Activated naive CD8-positive, alpha-beta T cell treated with anti-CD3 and anti-CD28 coated beads for 36 hours (primary cell): ENCODE results near the gene SIL1. TPM values are rescaled to one million over a fixed set of nuclear protein-coding genes. Genes with fewer than 3 reads are reported as not detected.
A peak's percentile ranks its signal among the peaks of the same experiment; 100 is the strongest.
"Not testable (repeated sequence)": the region's sequence is repeated elsewhere in the genome, so short reads cannot be mapped to it uniquely, and the experiment has no call there.

Source experiments
- DNase-seq: peaks from one replicate; pipeline ENCODE4 v3.0.0; 2021
- H3K27ac Mint-ChIP-seq: one replicate; pipeline ENCODE4 v1.8.0; 2022; ENCODE audit warnings: mild to moderate bottlenecking, moderate library complexity, mixed read lengths
- H3K27me3 Mint-ChIP-seq: one replicate; pipeline ENCODE4 v1.8.0; 2022; ENCODE audit warnings: mild to moderate bottlenecking, mixed read lengths
- H3K36me3 Mint-ChIP-seq: one replicate; pipeline ENCODE4 v1.8.0; 2021; ENCODE audit warnings: mild to moderate bottlenecking, mixed read lengths
- H3K4me1 Mint-ChIP-seq: one replicate; pipeline ENCODE4 v1.8.0; 2021; ENCODE audit warnings: mixed read lengths
- H3K4me3 Mint-ChIP-seq: one replicate; pipeline ENCODE4 v1.8.0; 2022; ENCODE audit warnings: mild to moderate bottlenecking, moderate library complexity, mixed read lengths
- H3K9me3 Mint-ChIP-seq: one replicate; pipeline ENCODE4 v1.8.0; 2022; ENCODE audit warnings: mixed read lengths
- total RNA-seq, 2 experiments: library from RNA; stranded (reverse); gene quantifications; one replicate each; pipeline ENCODE4 v1.2.3, GENCODE V29; 2021

The SIL1 gene
- total RNA-seq, 2 experiments from 2014 or later, result 19.8 to 21.4 TPM

DNA sequence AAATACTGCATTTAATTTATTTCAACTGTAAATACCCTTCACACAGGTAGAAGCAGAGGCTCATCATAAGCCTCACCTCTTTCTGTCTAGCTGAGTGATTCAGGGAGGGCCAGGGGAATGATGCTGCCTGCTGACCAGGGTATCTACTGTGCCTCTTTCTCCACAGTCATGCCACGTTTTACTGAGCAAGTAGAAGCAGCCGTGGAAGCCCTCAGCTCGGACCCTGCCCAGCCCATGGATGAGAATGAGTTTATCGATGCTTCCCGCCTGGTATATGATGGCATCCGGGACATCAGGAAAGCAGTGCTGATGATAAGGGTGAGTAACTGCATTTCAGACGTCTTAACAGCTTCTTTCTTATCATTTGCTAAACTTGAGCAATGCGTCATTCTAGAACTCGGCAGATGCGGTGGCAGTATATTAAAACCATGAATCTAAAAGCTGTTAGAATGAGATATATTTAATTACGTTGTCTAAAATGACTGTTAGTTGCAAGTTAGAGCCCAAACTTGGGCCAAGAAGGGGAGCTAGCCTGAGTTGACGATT, 273.0 kb downstream of the SIL1 start:
- peaks cover 4% of the 10 kb centered on the region for H3K36me3 Mint-ChIP-seq
- DNase-seq, result no peak
- no peaks in the 10 kb centered on the region for H3K27me3 Mint-ChIP-seq
- no peaks in the 10 kb centered on the region for H3K4me1 Mint-ChIP-seq
- H3K4me3 Mint-ChIP-seq, result no peak overlapping the region
- no peaks in the 10 kb centered on the region for H3K9me3 Mint-ChIP-seq
- no peak overlapping the region for H3K27ac Mint-ChIP-seq

GRCh38 chr5:138922494-138922893, 275.7 kb downstream of the SIL1 start:
- Mint-ChIP-seq H3K27ac (no peak overlapping the region), H3K27me3 (no peaks in the 10 kb centered on the region), H3K4me3 (no peak overlapping the region), H3K36me3 (peaks cover 4% of the 10 kb centered on the region), H3K4me1 (no peaks in the 10 kb centered on the region), H3K9me3 (no peaks in the 10 kb centered on the region)
- no peak for DNase-seq

- H3K4me3 Mint-ChIP-seq, H3K9me3 Mint-ChIP-seq, H3K27me3 Mint-ChIP-seq, H3K27ac Mint-ChIP-seq, H3K36me3 Mint-ChIP-seq, H3K4me1 Mint-ChIP-seq, DNase-seq: not testable (repeated sequence)
These were observed 276.8 kb downstream of the SIL1 start for GRCh38 chr5:138921362-138921761.

GRCh38 chr5:138920181-138920580, 278.0 kb downstream of the SIL1 start:
- no peak overlapping the region for H3K27ac Mint-ChIP-seq
- DNase-seq, result no peak
- H3K4me1 Mint-ChIP-seq, result no peaks in the 10 kb centered on the region
- H3K27me3 Mint-ChIP-seq, result no peaks in the 10 kb centered on the region
- no peak overlapping the region for H3K4me3 Mint-ChIP-seq
- no peaks in the 10 kb centered on the region for H3K9me3 Mint-ChIP-seq
- H3K36me3 Mint-ChIP-seq, result peaks cover 3% of the 10 kb centered on the region

DNA sequence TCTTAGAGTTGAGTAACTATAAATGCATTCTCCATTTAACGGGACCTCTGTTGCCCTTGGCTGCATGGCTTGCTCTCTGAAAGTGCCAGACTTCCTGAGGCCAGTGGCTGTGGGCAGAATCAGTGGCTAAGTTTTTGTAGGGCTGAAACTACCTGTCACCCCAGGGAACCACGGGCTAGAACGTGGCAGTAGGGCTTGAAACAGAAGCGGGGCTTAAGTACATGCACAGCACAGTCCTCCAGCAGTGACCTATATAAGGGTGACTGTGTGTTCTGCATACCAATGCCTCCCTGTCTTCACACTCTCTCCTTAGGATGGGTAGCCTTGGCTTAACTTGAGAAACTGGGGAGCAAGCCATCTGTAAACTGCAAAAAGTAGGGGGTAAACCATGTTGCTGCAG, 279.5 kb downstream of the SIL1 start:
- Mint-ChIP-seq H3K36me3 (no peaks in the 10 kb centered on the region), H3K27me3 (no peaks in the 10 kb centered on the region), H3K27ac (no peak overlapping the region), H3K9me3 (no peaks in the 10 kb centered on the region), H3K4me3 (no peak overlapping the region), H3K4me1 (no peaks in the 10 kb centered on the region)
- no peak for DNase-seq

GRCh38 chr5:138914338-138914737, 283.8 kb downstream of the SIL1 start:
- Mint-ChIP-seq H3K27ac (no peak overlapping the region), H3K4me3 (no peak overlapping the region), H3K36me3 (no peaks in the 10 kb centered on the region), H3K4me1 (no peaks in the 10 kb centered on the region), H3K9me3 (no peaks in the 10 kb centered on the region), H3K27me3 (no peaks in the 10 kb centered on the region)
- DNase-seq, result no peak

GRCh38 chr5:138913773-138914172, 284.4 kb downstream of the SIL1 start:
- Mint-ChIP-seq H3K4me1 (no peaks in the 10 kb centered on the region), H3K27ac (no peak overlapping the region), H3K36me3 (no peaks in the 10 kb centered on the region), H3K27me3 (no peaks in the 10 kb centered on the region), H3K9me3 (no peaks in the 10 kb centered on the region), H3K4me3 (no peak overlapping the region)
- no peak for DNase-seq

DNA sequence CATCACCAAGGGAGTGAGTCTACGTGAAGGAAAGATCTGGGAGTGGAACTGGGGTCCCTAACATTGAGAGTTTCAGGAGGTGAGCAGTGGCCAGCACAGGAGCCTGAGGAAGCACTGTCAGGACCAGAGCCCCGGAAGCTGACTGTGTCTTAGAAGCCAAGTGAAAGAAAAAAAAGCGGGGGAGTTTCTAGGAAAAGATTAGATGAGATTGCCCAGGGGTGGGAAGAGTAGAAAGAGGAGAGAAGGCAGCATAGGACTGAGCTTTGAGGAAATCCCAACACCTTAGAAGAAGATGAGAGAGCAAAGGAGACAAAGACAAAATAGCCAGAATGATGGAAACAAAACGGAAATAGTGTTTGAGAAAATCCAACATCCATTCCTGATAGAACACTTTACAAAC, 286.1 kb downstream of the SIL1 start:
- no peaks in the 10 kb centered on the region for H3K36me3 Mint-ChIP-seq
- no peaks in the 10 kb centered on the region for H3K27me3 Mint-ChIP-seq
- H3K9me3 Mint-ChIP-seq, result no peaks in the 10 kb centered on the region
- H3K4me1 Mint-ChIP-seq, result no peaks in the 10 kb centered on the region
- no peak overlapping the region for H3K27ac Mint-ChIP-seq
- H3K4me3 Mint-ChIP-seq, result no peak overlapping the region
- DNase-seq, result no peak

DNA sequence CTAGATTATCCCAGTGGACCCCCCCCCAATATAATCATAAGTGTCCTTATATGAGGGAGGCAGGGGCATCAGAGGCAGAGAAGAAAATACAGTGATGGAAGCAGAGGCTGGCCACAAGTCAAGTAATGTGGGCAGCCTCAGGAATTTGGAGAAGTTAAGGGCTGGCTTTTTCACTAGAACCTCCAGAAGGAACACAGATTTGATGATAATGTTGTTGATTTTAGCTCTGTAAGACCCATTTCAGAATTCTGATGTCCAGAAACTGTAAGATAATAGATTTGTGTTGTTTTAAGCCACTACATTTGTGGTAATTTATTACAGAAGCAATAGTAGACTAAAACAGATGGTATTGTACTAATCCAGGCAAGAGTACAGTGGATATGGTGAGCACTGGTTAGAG, 286.7 kb downstream of the SIL1 start:
- Mint-ChIP-seq H3K27me3 (no peaks in the 10 kb centered on the region), H3K4me3 (no peak overlapping the region), H3K4me1 (no peaks in the 10 kb centered on the region), H3K27ac (no peak overlapping the region), H3K9me3 (no peaks in the 10 kb centered on the region), H3K36me3 (no peaks in the 10 kb centered on the region)
- DNase-seq, result no peak

GRCh38 chr5:138910546-138911185, 287.5 kb downstream of the SIL1 start:
- Mint-ChIP-seq H3K27ac (no peak overlapping the region), H3K4me3 (no peak overlapping the region), H3K27me3 (no peaks in the 10 kb centered on the region), H3K9me3 (no peaks in the 10 kb centered on the region), H3K4me1 (no peaks in the 10 kb centered on the region), H3K36me3 (no peaks in the 10 kb centered on the region)
- DNase-seq, result no peak

GRCh38 chr5:138909734-138910133, 288.4 kb downstream of the SIL1 start:
- no peak for DNase-seq
- Mint-ChIP-seq H3K4me1 (no peaks in the 10 kb centered on the region), H3K27me3 (no peaks in the 10 kb centered on the region)

GRCh38 chr5:138905541-138905940, 292.6 kb downstream of the SIL1 start:
- peaks cover 3% of the 10 kb centered on the region for H3K4me1 Mint-ChIP-seq
- peaks cover 18% of the 10 kb centered on the region for H3K27me3 Mint-ChIP-seq
- DNase-seq, result no peak
- H3K9me3 Mint-ChIP-seq, result no peaks in the 10 kb centered on the region
- no peak overlapping the region for H3K4me3 Mint-ChIP-seq
- peaks cover 3% of the 10 kb centered on the region for H3K36me3 Mint-ChIP-seq
- no peak overlapping the region for H3K27ac Mint-ChIP-seq

More at GRCh38 chr5:138909734-138910133, 288.4 kb downstream of the SIL1 start:
- Mint-ChIP-seq H3K9me3 (no peaks in the 10 kb centered on the region), H3K36me3 (no peaks in the 10 kb centered on the region), H3K4me3 (no peak overlapping the region), H3K27ac (no peak overlapping the region)

DNA sequence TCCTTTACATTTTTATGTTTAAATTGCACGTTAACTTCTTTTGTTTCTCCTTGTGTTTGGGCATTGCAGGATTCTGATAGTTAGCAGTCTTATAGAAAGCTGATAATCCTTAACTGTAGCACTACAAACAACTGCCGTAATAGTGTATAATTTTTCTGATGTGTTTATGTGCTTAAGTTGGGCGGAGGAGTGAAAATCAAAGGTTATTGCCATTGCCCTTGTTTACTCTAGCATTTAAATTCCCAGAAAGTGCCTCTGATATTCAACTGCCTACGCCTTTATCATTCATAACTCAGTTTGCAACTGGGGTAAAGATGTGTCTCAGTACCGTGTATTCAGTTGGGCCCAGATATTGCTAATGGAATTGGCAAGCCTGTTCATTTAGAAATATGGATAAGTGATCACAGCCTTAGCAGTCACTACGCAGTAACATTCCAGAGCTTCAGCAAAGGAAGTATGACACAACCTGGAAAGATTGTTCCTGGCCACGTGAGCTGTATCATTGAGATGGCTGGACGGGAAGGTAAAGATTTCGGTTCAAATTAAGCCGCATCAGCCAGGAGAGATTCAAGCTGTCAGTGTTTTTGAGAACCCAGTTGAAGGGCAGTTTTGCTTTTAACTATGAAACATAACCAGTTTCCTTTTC, 294.9 kb downstream of the SIL1 start:
- Mint-ChIP-seq H3K4me1 (peaks cover 13% of the 10 kb centered on the region), H3K4me3 (no peak overlapping the region), H3K9me3 (peaks cover 6% of the 10 kb centered on the region), H3K36me3 (peaks cover 5% of the 10 kb centered on the region), H3K27ac (no peak overlapping the region), H3K27me3 (peaks cover 27% of the 10 kb centered on the region)
- no peak for DNase-seq

DNA sequence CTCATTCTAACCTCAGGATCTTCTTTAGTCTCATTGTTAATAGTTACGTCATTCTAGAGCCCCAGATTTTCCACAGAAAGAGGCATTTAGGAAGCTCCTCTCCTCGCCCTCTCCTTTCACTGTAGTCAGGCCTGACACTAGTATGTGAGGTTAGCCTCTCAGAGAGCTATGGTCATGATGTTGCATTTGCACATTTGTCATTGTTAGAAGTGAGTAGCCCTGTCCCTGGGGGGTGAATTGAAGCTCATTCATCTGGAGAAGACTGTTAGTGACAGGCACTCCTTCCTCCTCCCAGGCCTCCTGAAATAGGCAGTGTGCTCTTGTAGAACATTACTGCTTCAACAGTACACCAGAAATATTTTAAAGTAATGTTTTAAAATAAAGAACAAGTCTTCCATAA, 296.5 kb downstream of the SIL1 start:
- no peak overlapping the region for H3K4me3 Mint-ChIP-seq

DNA sequence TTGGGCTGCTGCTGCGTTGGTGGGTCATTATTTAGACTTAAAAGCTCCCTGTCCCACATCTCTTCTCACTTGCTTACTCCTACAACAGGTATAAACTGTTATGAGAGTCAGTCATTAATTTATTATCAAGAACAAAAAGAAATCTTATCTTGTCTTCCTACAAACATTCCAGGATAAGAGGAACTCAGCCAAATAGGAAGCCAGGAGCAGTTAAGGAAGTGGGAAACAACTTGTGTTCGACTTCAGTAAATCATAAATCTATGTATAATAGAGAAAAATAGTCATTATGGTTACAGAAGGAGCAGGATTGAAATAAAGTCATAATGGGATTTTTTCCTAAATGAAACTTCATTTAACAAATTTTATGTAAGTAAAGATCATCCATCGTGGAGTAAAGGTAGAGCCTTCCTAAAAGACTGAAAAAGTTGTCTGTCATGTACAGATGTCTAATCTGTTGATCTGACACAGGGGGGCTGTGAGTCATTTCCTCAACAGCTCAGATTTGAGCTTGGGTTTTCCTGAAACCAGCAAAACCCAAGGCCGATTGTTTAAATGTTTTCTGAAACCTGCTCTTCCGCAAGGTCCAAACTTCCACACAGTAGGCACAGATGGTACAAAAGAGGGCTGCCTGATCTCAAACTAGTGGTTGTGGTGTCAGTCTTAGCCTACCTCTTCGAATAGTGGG, 297.7 kb downstream of the SIL1 start:
- peaks cover 5% of the 10 kb centered on the region for H3K36me3 Mint-ChIP-seq
- no peak overlapping the region for H3K27ac Mint-ChIP-seq
- peak; percentile 1 for DNase-seq
- peaks cover 6% of the 10 kb centered on the region for H3K9me3 Mint-ChIP-seq
- peaks cover 27% of the 10 kb centered on the region for H3K27me3 Mint-ChIP-seq
- no peak overlapping the region for H3K4me3 Mint-ChIP-seq
- peaks cover 13% of the 10 kb centered on the region for H3K4me1 Mint-ChIP-seq

More for the DNA sequence above, 296.5 kb downstream of the SIL1 start:
- H3K36me3 Mint-ChIP-seq, result peaks cover 5% of the 10 kb centered on the region
- no peak for DNase-seq
- peaks cover 27% of the 10 kb centered on the region for H3K27me3 Mint-ChIP-seq
- H3K27ac Mint-ChIP-seq, result no peak overlapping the region
- peaks cover 13% of the 10 kb centered on the region for H3K4me1 Mint-ChIP-seq
- H3K9me3 Mint-ChIP-seq, result peaks cover 6% of the 10 kb centered on the region
